Measurements from ENCODE around the gene PDS5B.

- TF ChIP-seq, protein P1, sequence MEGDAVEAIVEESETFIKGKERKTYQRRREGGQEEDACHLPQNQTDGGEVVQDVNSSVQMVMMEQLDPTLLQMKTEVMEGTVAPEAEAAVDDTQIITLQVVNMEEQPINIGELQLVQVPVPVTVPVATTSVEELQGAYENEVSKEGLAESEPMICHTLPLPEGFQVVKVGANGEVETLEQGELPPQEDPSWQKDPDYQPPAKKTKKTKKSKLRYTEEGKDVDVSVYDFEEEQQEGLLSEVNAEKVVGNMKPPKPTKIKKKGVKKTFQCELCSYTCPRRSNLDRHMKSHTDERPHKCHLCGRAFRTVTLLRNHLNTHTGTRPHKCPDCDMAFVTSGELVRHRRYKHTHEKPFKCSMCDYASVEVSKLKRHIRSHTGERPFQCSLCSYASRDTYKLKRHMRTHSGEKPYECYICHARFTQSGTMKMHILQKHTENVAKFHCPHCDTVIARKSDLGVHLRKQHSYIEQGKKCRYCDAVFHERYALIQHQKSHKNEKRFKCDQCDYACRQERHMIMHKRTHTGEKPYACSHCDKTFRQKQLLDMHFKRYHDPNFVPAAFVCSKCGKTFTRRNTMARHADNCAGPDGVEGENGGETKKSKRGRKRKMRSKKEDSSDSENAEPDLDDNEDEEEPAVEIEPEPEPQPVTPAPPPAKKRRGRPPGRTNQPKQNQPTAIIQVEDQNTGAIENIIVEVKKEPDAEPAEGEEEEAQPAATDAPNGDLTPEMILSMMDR (IDR thresholded peaks at IDR 0.05), result no peak
- no peak for TF ChIP-seq POLR2A (IDR thresholded peaks at IDR 0.05)
These were observed 225.1 kb downstream of the PDS5B start for GRCh38 chr13:32811297-32811800.

Data from Peyer's patch (tissue), 4 donors.